OCI-LY1 (cell line): Measurements from ENCODE around the gene PNMA6E.

ENCODE experiments used
- CTCF ChIP-seq: fragments of 200-600 bp; sonication (generic), shearing (Covaris generic); IDR thresholded peaks from 2 replicates; pipeline ENCODE4 v1.5.1; 2017; ENCODE audit warnings: mild to moderate bottlenecking, antibody characterized with exemption, low read length, moderate library complexity, mixed read lengths
- EZH2 ChIP-seq: fragments of 200-600 bp; sonication (generic), shearing (Covaris generic); IDR thresholded peaks from 2 replicates; pipeline ENCODE4 v1.8.0; 2017; ENCODE audit warnings: borderline replicate concordance, mixed run types, mild to moderate bottlenecking, antibody characterized with exemption, low read length, moderate library complexity, mixed read lengths

GRCh38 chrX:153449368-153450113, 48.4 kb upstream of the PNMA6E start:
- no peak for TF ChIP-seq CTCF
- TF ChIP-seq EZH2, result no peak
